GM21786 (cell line): ENCODE results near the gene SLC25A45.
"Not testable (repeated sequence)": the region's sequence is repeated elsewhere in the genome, so short reads cannot be mapped to it uniquely, and the experiment has no call there.

ENCODE experiments used
- ATAC-seq: cut with Tn5 transposase; IDR thresholded peaks from one replicate; pipeline ENCODE4 v1.9.1; 2021; ENCODE audit not compliant: unreplicated experiment

Gene SLC25A45

GRCh38 chr11:65421794-65422632 is 39.6 kb upstream of the SLC25A45 start:
- peak; percentile 19 for ATAC-seq

- ATAC-seq = no peak
Measured at GRCh38 chr11:65420979-65421793, 38.7 kb upstream of the SLC25A45 start.

- no peak for ATAC-seq
Measured at GRCh38 chr11:65420506-65420905, 38.1 kb upstream of the SLC25A45 start.

GRCh38 chr11:65419772-65420481 is 37.5 kb upstream of the SLC25A45 start:
- ATAC-seq = no peak

GRCh38 chr11:65419460-65419771 is 37.0 kb upstream of the SLC25A45 start:
- ATAC-seq = no peak

GRCh38 chr11:65418681-65419459 is 36.4 kb upstream of the SLC25A45 start:
- ATAC-seq = peak; percentile 31

- no peak for ATAC-seq
Measured at GRCh38 chr11:65418431-65418680, 35.9 kb upstream of the SLC25A45 start.

- no peak for ATAC-seq
Measured at GRCh38 chr11:65417702-65418430, 35.4 kb upstream of the SLC25A45 start.

- ATAC-seq = no peak
Measured at GRCh38 chr11:65416841-65417701, 34.6 kb upstream of the SLC25A45 start.

GRCh38 chr11:65416341-65416824 is 33.9 kb upstream of the SLC25A45 start:
- ATAC-seq = peak; percentile 22

- no peak for ATAC-seq
Measured at GRCh38 chr11:65415499-65416340, 33.3 kb upstream of the SLC25A45 start.

GRCh38 chr11:65414776-65415498 is 32.5 kb upstream of the SLC25A45 start:
- ATAC-seq = no peak

- ATAC-seq = not testable (repeated sequence)
Measured at GRCh38 chr11:65413077-65413664, 30.7 kb upstream of the SLC25A45 start.

GRCh38 chr11:65412271-65413076 is 30.0 kb upstream of the SLC25A45 start:
- ATAC-seq = no peak

GRCh38 chr11:65411681-65412070 is 29.2 kb upstream of the SLC25A45 start:
- no peak for ATAC-seq

GRCh38 chr11:65410936-65411680 is 28.7 kb upstream of the SLC25A45 start:
- ATAC-seq = no peak
